A673 (cell line): ENCODE measurements around the gene CFL1. TPM values are rescaled to one million over a fixed set of nuclear protein-coding genes. Genes with fewer than 3 reads are reported as not detected.

Experiments used
- BruUV-seq: library from RNA; stranded (reverse); fragments of 400-500 nt; replicated peaks from 2 replicates; lab custom pipeline; 2021; lab: Mats Ljungman, UMichigan
- CTCF ChIA-PET: fragments of 300-600 bp; sonication (Branson Sonifier 250); formaldehyde crosslinking; loops from one replicate; lab custom pipeline; 2022; ENCODE audit warnings: antibody characterized with exemption; lab: Charles Lee
- POLR2A ChIA-PET: fragments of 300-600 bp; sonication (Branson Sonifier 250); formaldehyde crosslinking; loops from one replicate; lab custom pipeline; 2022; ENCODE audit warnings: antibody characterized with exemption; ENCODE audit not compliant: low non-redundant PET; lab: Charles Lee
- DNase-seq: peaks from one replicate; pipeline ENCODE4 v3.0.0-alpha.2; 2015; ENCODE audit warnings: low spot score
- H3K27ac ChIP-seq: fragments of 200-600 bp; sonication (generic); 2 replicates; pipeline ENCODE4 v1.5.1; 2016; ENCODE audit warnings: mixed run types, low read depth, mild to moderate bottlenecking, mixed read lengths, antibody characterized with exemption, low read length; ENCODE audit not compliant: poor library complexity, severe bottlenecking
- H3K27me3 ChIP-seq: fragments of 200-600 bp; sonication (generic); replicated peaks from 2 replicates; pipeline ENCODE4 v1.6.1; 2017; ENCODE audit warnings: mixed run types, low read depth, mild to moderate bottlenecking, mixed read lengths, antibody characterized with exemption, low read length; ENCODE audit not compliant: insufficient read depth, poor library complexity
- H3K36me3 ChIP-seq: fragments of 200-600 bp; sonication (generic); 2 replicates; pipeline ENCODE4 v1.6.1; 2016; ENCODE audit warnings: mixed run types, mild to moderate bottlenecking, mixed read lengths, antibody characterized with exemption, low read length; ENCODE audit not compliant: insufficient read depth, poor library complexity, severe bottlenecking
- H3K4me1 ChIP-seq: fragments of 200-600 bp; sonication (generic); 2 replicates; pipeline ENCODE4 v1.6.1; 2017; ENCODE audit warnings: mixed run types, mild to moderate bottlenecking, mixed read lengths, antibody characterized with exemption, low read length; ENCODE audit not compliant: insufficient read depth, poor library complexity, severe bottlenecking
- H3K4me3 ChIP-seq: fragments of 200-600 bp; sonication (generic); 2 replicates; pipeline ENCODE4 v1.5.1; 2016; ENCODE audit warnings: low read depth, mixed run types, mild to moderate bottlenecking, mixed read lengths, low read length; ENCODE audit not compliant: poor library complexity, severe bottlenecking
- H3K9me3 ChIP-seq: fragments of 200-600 bp; sonication (generic); 2 replicates; pipeline ENCODE4 v1.6.1; 2016; ENCODE audit warnings: mixed run types, low read depth, mild to moderate bottlenecking, mixed read lengths, antibody characterized with exemption, low read length; ENCODE audit not compliant: poor library complexity, severe bottlenecking
- CTCF ChIP-seq: fragments of 300-800, 200-600 bp; sonication (generic); conservative IDR thresholded peaks from 2 replicates; pipeline ENCODE4 v1.5.1; 2017; ENCODE audit warnings: low read depth, mild to moderate bottlenecking, antibody characterized with exemption, low read length, moderate library complexity, mixed read lengths
- EZH2 ChIP-seq: fragments of 200-600 bp; sonication (generic); IDR thresholded peaks from 2 replicates; pipeline ENCODE4 v1.6.1; 2017; ENCODE audit warnings: borderline replicate concordance, low read depth, mild to moderate bottlenecking, mixed read lengths, antibody characterized with exemption, low read length; ENCODE audit not compliant: poor library complexity, severe bottlenecking
- intact Hi-C: fragments of 100-400 bp; cut with micrococcal nuclease; formaldehyde crosslinking; loops from one replicate; pipeline ENCODE4 v1.10.0; 2022; ENCODE audit not compliant: unreplicated experiment
- total RNA-seq: library from RNA; stranded (reverse); gene quantifications from 2 replicates; pipeline ENCODE4 v1.2.3, GENCODE V29; 2021

Gene CFL1
- total RNA-seq, 1 experiment from 2014 or later, result 1,649 TPM

DNA sequence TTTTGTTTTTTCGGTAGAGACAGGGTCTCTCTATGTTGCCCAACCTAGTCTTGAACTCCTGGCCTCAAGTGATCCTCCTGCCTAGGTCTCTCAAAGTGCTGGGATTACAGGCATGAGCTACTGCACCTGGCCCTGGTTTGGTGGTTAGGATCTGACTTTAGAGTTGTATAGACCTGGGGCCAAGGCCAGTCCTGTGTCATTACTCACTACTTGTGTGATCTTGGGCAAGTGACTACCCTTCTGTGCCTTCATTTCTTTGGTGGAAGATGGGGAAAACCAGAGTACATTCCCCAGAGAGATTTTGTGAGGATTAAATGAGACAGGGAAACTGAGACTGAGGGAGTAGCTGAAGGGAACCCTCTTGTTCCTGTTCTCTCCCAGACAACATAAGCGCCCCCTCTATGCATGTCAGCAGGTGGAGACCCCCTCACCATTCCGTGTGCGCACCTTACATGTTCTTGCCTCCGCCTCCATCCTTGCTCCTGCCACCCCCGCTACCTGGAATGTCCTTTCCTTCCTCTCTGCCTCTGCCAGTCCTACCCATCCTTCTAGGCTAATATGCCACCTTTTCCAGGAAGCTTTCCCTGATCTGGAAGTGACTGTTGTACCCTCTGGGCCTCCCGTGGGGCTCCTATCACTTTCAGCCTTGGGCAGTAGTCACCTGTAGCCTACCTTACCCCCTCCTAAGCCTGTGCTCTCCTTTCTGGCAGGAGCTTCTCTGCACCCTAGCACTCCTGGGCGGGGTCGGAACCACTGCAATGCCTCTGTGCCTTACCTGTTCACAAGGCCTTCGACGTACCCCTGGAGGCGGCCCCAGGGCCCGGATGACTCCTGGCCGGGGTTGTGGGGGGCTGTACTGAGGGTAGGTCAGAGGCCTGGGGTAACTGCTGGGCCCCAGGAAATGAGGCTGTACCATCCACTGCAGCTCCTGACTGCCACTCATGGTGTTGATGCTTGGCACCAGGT, 38.3 kb upstream of the CFL1 start:
- Histone ChIP-seq H3K9me3 (no peaks in the 10 kb centered on the region), H3K4me1 (peaks cover 30% of the 10 kb centered on the region), H3K36me3 (no peaks in the 10 kb centered on the region), H3K27me3 (no peaks in the 10 kb centered on the region), H3K4me3 (no peak overlapping the region), H3K27ac (no peak overlapping the region)
- ChIA-PET CTCF (no interaction called here), POLR2A (no interaction called here)
- DNase-seq, result no peak
- TF ChIP-seq EZH2, result no peak
- no peak for TF ChIP-seq CTCF
- intact Hi-C loops, result no loop called here
- BruUV-seq, result no TSS peak

DNA sequence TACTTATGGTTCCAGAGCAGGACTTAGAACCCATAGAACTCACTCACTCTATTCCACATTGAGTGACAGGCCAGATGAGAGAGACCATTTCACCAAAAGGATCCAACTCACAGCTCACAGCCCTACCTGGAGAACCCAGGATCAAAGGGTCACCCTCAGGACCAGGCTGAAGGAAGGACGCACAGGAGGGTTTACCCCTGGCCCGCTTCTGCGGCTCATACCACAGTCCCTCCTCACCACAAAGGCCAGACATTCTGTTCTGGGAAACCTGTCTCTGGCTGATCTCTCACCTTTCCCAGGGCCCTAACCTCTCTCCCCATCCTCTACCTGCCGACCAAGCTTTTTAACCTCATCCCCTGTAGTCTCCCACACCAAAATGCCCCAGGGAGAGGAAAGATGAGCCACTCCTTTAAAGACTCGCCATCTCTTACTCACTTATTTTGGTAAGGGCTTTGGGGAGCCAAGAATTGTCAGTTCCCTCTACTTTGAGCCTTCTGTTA, 37.6 kb upstream of the CFL1 start:
- POLR2A ChIA-PET, result no interaction called here
- H3K4me1 ChIP-seq, result peaks cover 30% of the 10 kb centered on the region

GRCh38 chr11:65894034-65894591, 36.1 kb upstream of the CFL1 start:
- H3K27me3 ChIP-seq, result no peaks in the 10 kb centered on the region
- H3K9me3 ChIP-seq, result no peaks in the 10 kb centered on the region
- intact Hi-C loops, result no loop called here
- no TSS peak for BruUV-seq
- no peak overlapping the region for H3K4me3 ChIP-seq
- no peak overlapping the region for H3K27ac ChIP-seq
- peaks cover 39% of the 10 kb centered on the region for H3K4me1 ChIP-seq
- H3K36me3 ChIP-seq, result no peaks in the 10 kb centered on the region
- no peak for DNase-seq
- TF ChIP-seq CTCF, result no peak
- no peak for TF ChIP-seq EZH2
- CTCF ChIA-PET, result no interaction called here
- POLR2A ChIA-PET, result no interaction called here

More for the DNA sequence above, 37.6 kb upstream of the CFL1 start:
- H3K27me3 ChIP-seq, result no peaks in the 10 kb centered on the region
- H3K9me3 ChIP-seq, result no peaks in the 10 kb centered on the region
- H3K27ac ChIP-seq, result no peak overlapping the region
- no TSS peak for BruUV-seq
- H3K4me3 ChIP-seq, result no peak overlapping the region
- TF ChIP-seq CTCF (no peak), EZH2 (no peak)
- no peaks in the 10 kb centered on the region for H3K36me3 ChIP-seq
- intact Hi-C loops, result no loop called here
- no peak for DNase-seq
- CTCF ChIA-PET, result no interaction called here
